ENCODE data around the gene FBLN5.
"Not testable (repeated sequence)": the region's sequence is repeated elsewhere in the genome, so short reads cannot be mapped to it uniquely, and the experiment has no call there.

- TF ChIP-seq CTCF (IDR thresholded peaks at IDR 0.05; ENCODE audit: extremely low read depth in 1 of 2, insufficient read depth in 1 of 2, low read depth in 1 of 2, low read length in 2 of 2); POLR2A (IDR thresholded peaks at IDR 0.05; ENCODE audit: low read depth, low read length); JUN (IDR thresholded peaks at IDR 0.05; ENCODE audit: borderline replicate concordance, insufficient read depth, insufficient read length, low read depth); EZH2 (IDR thresholded peaks at IDR 0.05; ENCODE audit: borderline replicate concordance, low read depth, low read length, severe bottlenecking): not testable (repeated sequence)
Observed at GRCh38 chr14:91871401-91871800, 76.1 kb downstream of the FBLN5 start.

Measured in endothelial cell of umbilical vein (primary cell).